ENCODE results near the gene SCAANT1.

DNA sequence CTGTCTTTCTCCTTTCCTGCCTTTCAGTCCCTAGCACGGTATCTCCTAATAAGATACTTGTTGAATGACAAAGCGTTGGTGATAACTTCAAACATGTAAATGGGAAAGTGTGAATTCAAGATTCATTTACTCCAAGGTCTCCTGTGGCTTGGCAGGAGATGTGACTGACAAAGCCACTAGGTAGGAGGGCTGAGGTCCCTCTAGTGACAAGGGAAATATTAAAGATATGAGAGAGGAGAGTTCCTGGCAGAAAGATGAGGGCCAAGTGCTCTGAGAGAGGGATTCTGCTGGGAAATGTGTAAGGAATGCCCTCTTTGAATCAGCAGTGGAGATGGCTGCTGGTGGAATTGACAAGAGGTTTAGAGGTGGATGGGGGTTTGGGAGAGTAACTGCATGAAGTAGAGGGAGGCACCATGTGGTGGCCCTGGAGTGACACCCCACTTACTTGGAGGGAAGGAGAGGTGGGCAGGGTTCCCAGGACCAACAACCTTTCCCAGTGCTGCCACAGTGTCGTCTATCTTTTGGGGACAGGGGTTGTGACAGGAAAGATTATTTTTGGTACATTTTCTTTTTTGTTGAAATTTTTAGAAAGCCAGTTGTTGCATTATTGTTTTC lies 43.0 kb upstream of the SCAANT1 start:
- TF ChIP-seq, protein P1, sequence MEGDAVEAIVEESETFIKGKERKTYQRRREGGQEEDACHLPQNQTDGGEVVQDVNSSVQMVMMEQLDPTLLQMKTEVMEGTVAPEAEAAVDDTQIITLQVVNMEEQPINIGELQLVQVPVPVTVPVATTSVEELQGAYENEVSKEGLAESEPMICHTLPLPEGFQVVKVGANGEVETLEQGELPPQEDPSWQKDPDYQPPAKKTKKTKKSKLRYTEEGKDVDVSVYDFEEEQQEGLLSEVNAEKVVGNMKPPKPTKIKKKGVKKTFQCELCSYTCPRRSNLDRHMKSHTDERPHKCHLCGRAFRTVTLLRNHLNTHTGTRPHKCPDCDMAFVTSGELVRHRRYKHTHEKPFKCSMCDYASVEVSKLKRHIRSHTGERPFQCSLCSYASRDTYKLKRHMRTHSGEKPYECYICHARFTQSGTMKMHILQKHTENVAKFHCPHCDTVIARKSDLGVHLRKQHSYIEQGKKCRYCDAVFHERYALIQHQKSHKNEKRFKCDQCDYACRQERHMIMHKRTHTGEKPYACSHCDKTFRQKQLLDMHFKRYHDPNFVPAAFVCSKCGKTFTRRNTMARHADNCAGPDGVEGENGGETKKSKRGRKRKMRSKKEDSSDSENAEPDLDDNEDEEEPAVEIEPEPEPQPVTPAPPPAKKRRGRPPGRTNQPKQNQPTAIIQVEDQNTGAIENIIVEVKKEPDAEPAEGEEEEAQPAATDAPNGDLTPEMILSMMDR (IDR thresholded peaks at IDR 0.05), result no peak
- TF ChIP-seq POLR2A (IDR thresholded peaks at IDR 0.05), result no peak

Data from stomach (tissue), 4 donors.